H9 (cell line): ENCODE data around the gene GNB1L. TPM values are rescaled to one million over a fixed set of nuclear protein-coding genes. Genes with fewer than 3 reads are reported as not detected.

ENCODE experiments used
- DNase-seq: peaks from one replicate; pipeline ENCODE4 v3.0.0-alpha.2; 2017
- H2AFZ ChIP-seq: one replicate; pipeline ENCODE4 v1.6.1; 2013; ENCODE audit warnings: mild to moderate bottlenecking, low read length, control low read depth, moderate library complexity
- H2AK5ac ChIP-seq: 2 replicates; pipeline ENCODE4 v1.6.1; 2013; ENCODE audit warnings: low read length, control low read depth, mixed read lengths; ENCODE audit not compliant: insufficient read length
- H2BK120ac ChIP-seq: one replicate; pipeline ENCODE4 v1.6.1; 2013; ENCODE audit warnings: low read depth, mild to moderate bottlenecking, low read length, control low read depth, inconsistent platforms; ENCODE audit not compliant: poor library complexity, severe bottlenecking
- H2BK12ac ChIP-seq: 2 replicates; pipeline ENCODE4 v1.6.1; 2013; ENCODE audit warnings: low read length, control low read depth, mixed read lengths, low read depth; ENCODE audit not compliant: insufficient read length
- H2BK15ac ChIP-seq: 2 replicates; pipeline ENCODE4 v1.6.1; 2013; ENCODE audit warnings: low read depth, low read length, control low read depth
- H2BK20ac ChIP-seq: one replicate; pipeline ENCODE4 v1.6.1; 2013; ENCODE audit warnings: low read depth, mild to moderate bottlenecking, low read length, control low read depth, inconsistent platforms; ENCODE audit not compliant: poor library complexity, severe bottlenecking
- H2BK5ac ChIP-seq: 2 replicates; pipeline ENCODE4 v1.6.1; 2013; ENCODE audit warnings: low read length, control low read depth, mixed read lengths; ENCODE audit not compliant: insufficient read length
- H3K14ac ChIP-seq: 2 replicates; pipeline ENCODE4 v1.6.1; 2013; ENCODE audit warnings: low read length, control low read depth; ENCODE audit not compliant: insufficient read depth
- H3K18ac ChIP-seq: 2 replicates; pipeline ENCODE4 v1.6.1; 2013; ENCODE audit warnings: low read depth, mild to moderate bottlenecking, mixed read lengths, low read length, control low read depth; ENCODE audit not compliant: insufficient read length
- H3K23ac ChIP-seq: 2 replicates; pipeline ENCODE4 v1.6.1; 2013; ENCODE audit warnings: low read length, control low read depth, mixed read lengths, low read depth; ENCODE audit not compliant: insufficient read length
- H3K23me2 ChIP-seq: 2 replicates; pipeline ENCODE4 v1.6.1; 2013; ENCODE audit warnings: low read depth, mild to moderate bottlenecking, mixed read lengths, low read length, control low read depth; ENCODE audit not compliant: insufficient read length, poor library complexity, severe bottlenecking
- H3K27ac ChIP-seq: 2 replicates; pipeline ENCODE4 v1.5.1; 2013; ENCODE audit warnings: low read length, control low read depth, mixed read lengths, low read depth; ENCODE audit not compliant: insufficient read length
- H3K27me3 ChIP-seq: 2 replicates; pipeline ENCODE4 v1.6.1; 2013; ENCODE audit warnings: low read length, control low read depth, inconsistent platforms; ENCODE audit not compliant: insufficient read depth
- H3K4ac ChIP-seq: 2 replicates; pipeline ENCODE4 v1.6.1; 2013; ENCODE audit warnings: low read depth, mild to moderate bottlenecking, control low read depth, inconsistent platforms, low read length, moderate library complexity
- H3K4me1 ChIP-seq: 2 replicates; pipeline ENCODE4 v1.6.1; 2013; ENCODE audit warnings: low read length, control low read depth, inconsistent platforms; ENCODE audit not compliant: insufficient read depth
- H3K4me2 ChIP-seq: 2 replicates; pipeline ENCODE4 v1.6.1; 2013; ENCODE audit warnings: low read length, control low read depth, mixed read lengths; ENCODE audit not compliant: insufficient read length, insufficient read depth
- H3K56ac ChIP-seq: 2 replicates; pipeline ENCODE4 v1.6.1; 2013; ENCODE audit warnings: low read depth, mild to moderate bottlenecking, mixed read lengths, low read length, control low read depth; ENCODE audit not compliant: insufficient read length
- H3K79me1 ChIP-seq: 2 replicates; pipeline ENCODE4 v1.6.1; 2013; ENCODE audit warnings: low read depth, mild to moderate bottlenecking, moderate library complexity, low read length, control low read depth, inconsistent platforms; ENCODE audit not compliant: insufficient read depth, poor library complexity, severe bottlenecking
- H3K79me2 ChIP-seq: 2 replicates; pipeline ENCODE4 v1.6.1; 2013; ENCODE audit warnings: low read length, control low read depth, inconsistent platforms; ENCODE audit not compliant: insufficient read depth
- H3K9ac ChIP-seq: 2 replicates; pipeline ENCODE4 v1.6.1; 2013; ENCODE audit warnings: low read length, control low read depth, mixed read lengths; ENCODE audit not compliant: insufficient read length; ENCODE audit errors: extremely low read depth
- H3K9me3 ChIP-seq: one replicate; pipeline ENCODE4 v1.6.1; 2013; ENCODE audit warnings: low read depth, low read length, inconsistent platforms; ENCODE audit not compliant: control insufficient read depth
- H3T11ph ChIP-seq: one replicate; pipeline ENCODE4 v1.6.1; 2013; ENCODE audit warnings: mild to moderate bottlenecking, low read length, control low read depth, inconsistent platforms
- H4K20me1 ChIP-seq: one replicate; pipeline ENCODE4 v1.6.1; 2013; ENCODE audit not compliant: control insufficient read depth, insufficient read length, insufficient read depth
- H4K5ac ChIP-seq: 2 replicates; pipeline ENCODE4 v1.6.1; 2013; ENCODE audit warnings: low read depth, mild to moderate bottlenecking, mixed read lengths, low read length, control low read depth; ENCODE audit not compliant: insufficient read length
- H4K8ac ChIP-seq: replicated peaks from 2 replicates; pipeline ENCODE4 v1.6.1; 2013; ENCODE audit warnings: low read length, control low read depth, mixed read lengths, low read depth; ENCODE audit not compliant: insufficient read length
- H4K91ac ChIP-seq: 2 replicates; pipeline ENCODE4 v1.6.1; 2013; ENCODE audit warnings: low read depth, mild to moderate bottlenecking, moderate library complexity, mixed read lengths, low read length, control low read depth; ENCODE audit not compliant: insufficient read length
- H3K27ac Mint-ChIP-seq, 3 experiments: 2 replicates in 2 of 3; 3 replicates in 1 of 3; pipeline ENCODE4 v1.8.0; 2020 to 2021; ENCODE audit warnings: mixed read lengths in 3 of 3, mild to moderate bottlenecking in 1 of 3, moderate library complexity in 1 of 3
- H3K27me3 Mint-ChIP-seq: 2 replicates; pipeline ENCODE4 v1.8.0; 2021; ENCODE audit warnings: low read depth, mild to moderate bottlenecking, moderate library complexity, mixed read lengths
- H3K36me3 Mint-ChIP-seq, 3 experiments: 2 replicates in 2 of 3; 3 replicates in 1 of 3; pipeline ENCODE4 v1.8.0; 2020 to 2021; ENCODE audit warnings: low read depth in 3 of 3, mixed read lengths in 3 of 3; ENCODE audit not compliant: insufficient read depth in 1 of 3
- H3K4me1 Mint-ChIP-seq, 2 experiments: 2 replicates each; pipeline ENCODE4 v1.8.0; 2020; ENCODE audit warnings: mixed read lengths in 2 of 2
- H3K4me3 Mint-ChIP-seq, 2 experiments: 2 replicates in 1 of 2; 3 replicates in 1 of 2; pipeline ENCODE4 v1.8.0; 2020 to 2021; ENCODE audit warnings: mild to moderate bottlenecking in 2 of 2, mixed read lengths in 2 of 2, moderate library complexity in 1 of 2
- H3K9me3 Mint-ChIP-seq, 2 experiments: 2 replicates in 1 of 2; 3 replicates in 1 of 2; pipeline ENCODE4 v1.8.0; 2020; ENCODE audit warnings: mild to moderate bottlenecking in 2 of 2, mixed read lengths in 2 of 2, moderate library complexity in 1 of 2
- CTCF ChIP-seq: fragments of 200-600 bp; sonication (generic); conservative IDR thresholded peaks from 3 replicates; pipeline ENCODE4 v1.8.0; 2021; ENCODE audit warnings: antibody characterized with exemption, mild to moderate bottlenecking
- WGBS: extraction: QIAGEN DNeasy Blood & Tissue Kit; methylation state at CpG from one replicate; pipeline ENCODE4 v1.1.7; 2013; ENCODE audit warnings: missing lambda C conversion rate, low lambda C conversion rate, mixed read lengths; ENCODE audit not compliant: insufficient read length; ENCODE audit errors: extremely low coverage; 5-methylcytosine and 5-hydroxymethylcytosine counted together
- total RNA-seq: library from RNA; stranded (reverse); gene quantifications from 2 replicates; pipeline ENCODE4 v1.2.1, GENCODE V29; 2021

The GNB1L gene
- total RNA-seq, 1 experiment from 2014 or later = 22.4 TPM

- H3K9ac ChIP-seq = no peak overlapping the region
- H2BK20ac ChIP-seq = no peak overlapping the region
- H2BK120ac ChIP-seq = no peak overlapping the region
- no peak for DNase-seq
- H3T11ph ChIP-seq = no peak overlapping the region
- no peak overlapping the region for H3K14ac ChIP-seq
- no peaks in the 10 kb centered on the region for H3K79me1 ChIP-seq
- no peak overlapping the region for H3K27ac ChIP-seq
- H3K4me3 Mint-ChIP-seq = no peak overlapping the region
- H2AFZ ChIP-seq = no peak overlapping the region
- no peaks in the 10 kb centered on the region for H3K36me3 Mint-ChIP-seq
- TF ChIP-seq CTCF = no peak
- H3K23ac ChIP-seq = no peak overlapping the region
- no peak overlapping the region for H3K56ac ChIP-seq
- H4K91ac ChIP-seq = no peak overlapping the region
- H3K4ac ChIP-seq = no peak overlapping the region
- H2BK15ac ChIP-seq = no peak overlapping the region
- no peak overlapping the region for H2BK12ac ChIP-seq
- no peaks in the 10 kb centered on the region for H3K79me2 ChIP-seq
- no peak overlapping the region for H4K8ac ChIP-seq
- no peak overlapping the region for H3K18ac ChIP-seq
- no peak overlapping the region for H3K27ac Mint-ChIP-seq
- H4K20me1 ChIP-seq = no peaks in the 10 kb centered on the region
- H4K5ac ChIP-seq = no peak overlapping the region
- no peaks in the 10 kb centered on the region for H3K4me1 ChIP-seq
- H2BK5ac ChIP-seq = no peak overlapping the region
- H3K23me2 ChIP-seq = no peaks in the 10 kb centered on the region
- H3K4me2 ChIP-seq = no peak overlapping the region
- H3K4me1 Mint-ChIP-seq = peaks cover 6 to 12% of the 10 kb centered on the region in 2 experiments
- no peaks in the 10 kb centered on the region for H3K9me3 ChIP-seq
- whole genome bisulfite sequencing = no CpG with 5 or more reads among the region's 16 CpGs
- no peak overlapping the region for H2AK5ac ChIP-seq
- peaks cover 11% of the 10 kb centered on the region for H3K27me3 Mint-ChIP-seq
- no peaks in the 10 kb centered on the region for H3K27me3 ChIP-seq
- H3K9me3 Mint-ChIP-seq = no peaks in the 10 kb centered on the region
Measured at GRCh38 chr22:19739448-19739895, 115.2 kb downstream of the GNB1L start.
